CMK (cell line): ENCODE data around the gene ABHD6.
"Not testable (repeated sequence)": the region's sequence is repeated elsewhere in the genome, so short reads cannot be mapped to it uniquely, and the experiment has no call there.

Experiments used
- DNase-seq: peaks from one replicate; pipeline ENCODE4 v3.0.0-alpha.2; 2010; ENCODE audit warnings: low read depth

The ABHD6 gene

DNA sequence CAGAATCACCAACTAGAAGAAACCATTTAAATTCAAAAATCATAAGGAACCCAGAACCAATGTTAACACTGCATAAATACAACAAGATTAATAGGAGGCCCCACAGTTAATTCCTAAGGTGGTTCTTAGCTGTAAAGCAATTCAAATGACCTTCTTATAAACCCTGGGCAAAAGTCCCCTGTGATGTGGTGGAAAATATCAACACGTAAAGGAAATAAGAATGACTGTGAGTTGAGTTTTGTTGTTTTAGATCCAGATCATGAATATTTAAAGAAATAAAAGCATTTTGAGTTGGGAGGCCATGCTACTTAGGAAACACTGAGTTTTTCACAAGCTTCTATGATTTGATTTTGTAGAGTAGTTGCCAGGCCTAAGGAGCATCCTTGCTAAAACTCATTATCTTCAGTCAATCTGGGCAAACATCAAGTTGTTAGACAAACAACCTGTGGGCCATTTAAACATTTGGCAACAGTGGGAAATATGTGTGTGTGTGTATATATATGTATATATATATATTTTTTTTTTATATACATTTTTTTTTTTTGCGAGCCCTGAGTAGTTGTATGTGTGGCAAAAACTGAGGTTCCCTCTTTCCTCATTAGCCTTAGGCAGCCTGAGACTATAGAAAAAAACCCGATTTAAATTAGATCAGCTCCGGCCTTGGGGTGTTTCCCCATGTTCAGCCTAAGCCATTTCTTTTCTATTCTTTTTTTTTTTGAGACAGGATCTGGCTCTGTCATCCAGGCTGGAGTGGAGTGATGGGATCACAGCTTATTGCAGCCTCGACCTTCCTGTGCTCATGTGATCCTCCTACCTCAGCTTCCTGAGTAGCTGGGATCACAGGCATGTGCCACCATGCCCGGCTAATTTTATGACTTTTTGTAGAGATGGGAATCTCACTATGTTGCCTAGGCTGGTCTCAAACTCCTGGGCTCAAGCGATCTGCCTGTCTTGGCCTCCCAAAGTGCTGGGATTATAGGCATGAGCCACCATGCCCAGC, 87.1 kb downstream of the ABHD6 start:
- no peak for DNase-seq

- DNase-seq, result no peak
These were observed 88.0 kb downstream of the ABHD6 start for GRCh38 chr3:58325525-58325992.

DNA sequence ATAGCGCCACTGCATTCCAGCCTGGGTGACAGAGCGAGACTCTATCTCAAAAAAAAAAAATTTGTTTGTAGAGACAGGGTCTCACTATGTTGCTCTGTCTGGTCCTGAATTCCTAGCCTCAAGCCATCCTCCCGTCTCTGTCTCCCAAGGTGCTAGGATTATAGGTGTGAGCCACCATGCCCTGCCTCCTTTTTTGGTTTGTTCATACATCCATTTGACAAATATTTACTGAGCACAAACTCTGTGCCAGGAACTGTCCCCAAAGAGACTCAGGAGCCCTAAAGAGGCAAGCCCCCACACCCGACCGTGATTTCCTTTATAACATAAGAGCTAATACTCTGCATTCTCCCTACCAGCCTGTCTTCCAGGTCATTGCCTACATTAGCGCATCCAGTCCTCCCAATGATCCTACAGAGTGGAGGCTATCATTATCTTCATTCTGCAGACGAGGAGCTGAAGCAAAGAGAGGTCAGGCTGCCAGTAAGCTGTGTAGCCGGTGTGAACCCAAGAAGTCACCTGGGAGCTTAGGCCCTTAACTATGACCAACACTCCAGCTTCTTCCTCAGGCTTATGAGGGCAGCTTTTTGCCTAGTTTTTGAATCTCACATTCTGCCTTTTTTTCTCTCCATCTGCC, 88.8 kb downstream of the ABHD6 start:
- DNase-seq, result no peak

GRCh38 chr3:58329150-58329921, 91.7 kb downstream of the ABHD6 start:
- DNase-seq, result no peak

DNA sequence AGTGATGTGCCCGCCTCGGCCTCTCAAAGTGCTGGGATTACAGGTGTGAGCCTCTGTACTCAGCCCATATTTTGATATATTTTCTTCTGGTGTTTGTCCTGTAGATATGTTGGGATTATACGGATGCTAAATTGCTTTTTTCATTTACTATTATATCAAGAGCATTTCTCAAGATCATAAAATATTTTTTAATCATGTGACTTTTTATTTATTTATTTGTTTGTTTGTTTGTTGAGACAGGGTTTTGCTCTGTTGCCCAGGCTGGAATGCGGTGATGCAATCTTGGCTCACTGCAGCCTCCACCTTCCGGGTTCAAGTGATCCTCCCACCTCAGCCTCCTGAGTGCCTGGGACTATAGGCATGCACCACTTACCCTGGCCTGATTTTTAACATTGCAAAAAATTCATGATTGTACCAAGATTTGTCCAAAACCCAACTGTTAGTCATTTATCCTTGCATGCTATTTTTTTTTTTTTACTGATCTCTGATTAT, 92.4 kb downstream of the ABHD6 start:
- DNase-seq, result no peak

GRCh38 chr3:58331593-58332152, 94.1 kb downstream of the ABHD6 start:
- no peak for DNase-seq

DNA sequence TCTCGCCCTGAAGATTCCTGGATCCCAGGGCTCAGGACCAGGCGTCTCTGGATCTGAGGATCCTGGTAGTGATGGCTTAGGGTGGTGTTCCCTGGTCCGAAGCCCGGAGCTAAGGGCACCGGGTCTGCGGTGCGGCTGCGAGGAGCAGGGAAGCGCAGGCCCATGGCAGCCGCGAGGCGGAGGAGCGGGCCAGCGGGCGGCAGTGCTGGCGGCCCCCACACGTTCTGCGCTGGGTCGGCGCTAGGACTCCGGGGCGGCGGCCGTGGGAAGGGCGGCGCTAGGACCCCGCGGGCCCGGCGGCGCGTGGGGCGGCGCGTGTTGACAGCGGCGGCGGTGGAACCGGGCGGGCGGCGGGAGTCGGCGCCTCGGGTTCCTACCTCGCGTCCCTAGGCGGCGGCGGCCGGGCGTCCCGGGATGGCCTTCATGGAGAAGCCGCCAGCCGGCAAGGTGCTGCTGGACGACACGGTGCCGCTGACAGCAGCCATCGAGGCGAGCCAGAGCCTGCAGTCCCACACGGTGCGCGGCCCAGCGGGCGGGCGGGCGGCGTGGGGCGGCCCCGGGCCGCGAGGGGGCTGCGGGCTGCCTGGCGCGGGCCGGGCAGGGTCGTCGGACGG, 95.1 kb downstream of the ABHD6 start, which contains the start of gene PXK:
Gene PXK, plus strand, starts transcription at position 318 of the 614 bp plus-strand sequence. Its CDS starts 97 bp downstream, at position 415.
- no peak for DNase-seq

DNA sequence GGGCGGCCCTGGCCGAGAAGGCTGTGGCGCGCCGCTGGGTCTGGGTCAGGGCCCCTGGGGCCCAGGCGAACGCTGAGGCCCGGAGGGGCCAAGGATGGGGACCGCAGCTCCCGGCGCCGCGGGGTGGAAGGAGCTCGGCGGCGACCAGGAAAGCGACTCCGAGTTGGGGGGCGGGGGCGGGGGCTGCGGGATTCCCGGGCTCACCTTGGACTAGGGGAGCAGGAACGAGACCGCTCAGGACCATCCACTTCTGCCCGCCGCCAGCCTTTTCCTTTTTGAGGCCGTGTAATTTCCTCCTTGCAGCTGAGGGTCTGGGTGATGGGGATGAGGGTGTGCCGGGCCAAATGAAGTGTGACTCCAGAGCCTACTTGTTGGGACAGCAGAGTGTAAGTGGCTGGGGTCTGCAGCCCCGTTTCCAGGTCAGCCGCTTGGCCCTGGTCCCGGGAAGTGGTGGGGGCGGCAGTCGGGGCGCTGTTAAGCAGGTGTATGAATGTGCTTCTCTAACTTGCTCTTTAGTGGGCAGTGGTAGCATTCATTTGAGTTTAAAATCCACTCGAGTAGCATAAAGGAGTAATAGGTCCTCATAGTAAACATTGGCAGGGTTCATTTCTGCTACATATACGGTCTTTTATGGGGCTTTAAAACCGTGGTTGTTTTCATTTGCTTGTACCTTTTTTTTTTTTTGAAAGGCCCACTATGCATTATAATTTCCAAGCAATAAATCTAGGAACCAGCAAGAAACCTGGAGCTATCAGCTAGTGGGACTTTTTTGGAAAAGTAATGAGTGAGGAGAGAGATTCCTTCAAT, 95.8 kb downstream of the ABHD6 start:
- no peak for DNase-seq

GRCh38 chr3:58334013-58334321, 96.4 kb downstream of the ABHD6 start:
- no peak for DNase-seq

DNA sequence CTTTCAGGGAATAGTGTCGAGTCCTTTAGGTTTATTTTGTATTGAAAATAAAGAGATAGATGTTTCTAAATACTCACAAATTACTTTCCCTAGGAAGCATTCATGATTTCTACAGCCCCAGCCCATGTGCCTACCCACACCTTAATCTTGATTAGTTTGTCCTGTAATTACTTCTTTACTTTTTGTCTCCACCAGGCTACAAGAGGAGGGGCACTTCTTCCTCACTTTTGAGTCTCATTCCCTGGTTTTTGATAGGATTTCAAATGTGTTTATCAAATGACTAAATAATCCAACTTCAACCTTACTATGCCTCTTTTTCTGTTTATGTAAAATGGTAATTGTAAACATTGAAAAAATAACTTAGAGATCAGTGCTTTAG, 96.9 kb downstream of the ABHD6 start:
- no peak for DNase-seq

GRCh38 chr3:58335652-58335947, 98.0 kb downstream of the ABHD6 start:
- no peak for DNase-seq

- no peak for DNase-seq
These were observed 98.7 kb downstream of the ABHD6 start for GRCh38 chr3:58336135-58336882.

GRCh38 chr3:58337190-58337589, 99.6 kb downstream of the ABHD6 start:
- DNase-seq, result no peak

DNA sequence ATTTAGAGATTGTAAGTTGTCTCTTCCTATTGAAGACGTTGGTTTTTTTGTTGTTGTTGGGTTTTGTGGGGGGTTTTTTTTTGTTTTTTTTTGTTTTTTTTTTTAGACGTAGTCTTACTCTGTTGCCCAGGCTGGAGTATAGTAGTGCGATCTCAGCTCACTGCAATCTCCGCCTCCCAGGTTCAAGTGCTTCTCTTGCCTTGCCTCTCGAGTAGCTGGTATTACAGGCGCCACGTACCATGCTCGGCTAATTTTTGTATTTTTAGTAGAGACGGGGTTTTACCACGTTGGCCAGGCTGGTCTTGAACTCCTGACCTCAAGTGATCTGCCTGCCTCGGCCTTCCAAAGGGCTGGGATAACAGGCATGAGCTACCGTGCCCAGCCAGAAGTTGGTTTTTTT, 101.6 kb downstream of the ABHD6 start:
- DNase-seq, result not testable (repeated sequence)

DNA sequence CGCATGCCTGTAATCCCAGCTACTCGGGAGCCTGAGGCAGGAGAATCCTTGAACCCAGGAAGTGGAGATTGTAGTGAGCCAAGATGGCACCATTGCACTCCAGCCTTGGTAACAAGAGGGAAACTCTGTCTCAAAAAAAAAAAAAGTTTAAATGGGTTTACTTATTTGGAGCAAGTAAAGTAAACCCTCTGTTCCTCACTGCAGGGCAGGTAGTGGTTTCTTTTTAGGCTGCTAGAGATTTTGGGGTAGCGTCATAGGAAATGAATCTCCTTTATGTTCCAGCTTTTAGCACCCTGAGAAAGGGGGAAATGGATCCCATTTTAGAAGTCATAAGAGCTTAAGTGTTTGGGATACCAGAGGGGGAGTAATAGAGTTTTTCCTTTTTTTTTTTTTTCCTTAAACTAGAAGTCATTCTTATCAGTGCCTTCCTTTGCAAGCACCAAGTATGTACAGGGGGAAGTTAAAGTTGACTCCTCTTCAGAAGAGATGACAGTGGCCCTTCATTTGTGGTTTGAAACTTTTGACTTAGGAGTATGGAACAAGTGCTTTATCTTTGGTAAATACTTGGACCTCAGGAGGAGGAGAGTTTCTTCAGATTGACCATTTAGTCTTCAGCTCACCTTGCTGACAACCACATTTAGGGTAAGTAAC, 103.1 kb downstream of the ABHD6 start:
- DNase-seq, result no peak

- no peak for DNase-seq
These were observed 103.8 kb downstream of the ABHD6 start for GRCh38 chr3:58341376-58341775.

DNA sequence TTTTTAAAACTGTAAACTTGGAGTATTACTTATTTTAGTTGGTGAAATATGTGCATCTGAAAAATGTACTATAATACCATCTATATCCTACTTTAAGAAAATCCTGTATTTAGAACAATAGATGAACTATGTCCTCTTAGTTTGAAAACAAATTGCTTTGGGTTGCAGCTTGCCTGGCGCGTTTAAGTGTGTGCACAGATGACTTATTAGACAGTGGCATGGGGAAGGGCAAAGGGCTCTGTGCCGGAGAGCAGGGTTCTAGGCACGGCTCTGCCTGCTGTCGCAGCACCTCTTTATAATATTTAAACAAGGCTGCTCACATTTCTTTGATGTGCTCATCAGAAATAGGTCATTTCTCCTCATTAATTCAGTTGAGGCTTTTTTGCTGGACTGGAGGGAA, 105.1 kb downstream of the ABHD6 start:
- no peak for DNase-seq
